PFSK-1 (cell line): ENCODE results near the gene CD300C.

Experiments used
- POLR2AphosphoS5 ChIP-seq: IDR thresholded peaks from 2 replicates; pipeline ENCODE4 v1.6.1; 2012; ENCODE audit warnings: low read depth, mild to moderate bottlenecking, control low read depth, low read length, moderate library complexity
- REST ChIP-seq, 2 experiments: IDR thresholded peaks; 2 replicates each; pipeline versions ENCODE4 v1.6.1 to v1.8.0; 2011 to 2012; ENCODE audit warnings: low read depth in 2 of 2, low read length in 2 of 2, control low read depth in 1 of 2, inconsistent platforms in 1 of 2, mild to moderate bottlenecking in 1 of 2, moderate library complexity in 1 of 2; ENCODE audit not compliant: insufficient read depth in 1 of 2
- SIN3A ChIP-seq: IDR thresholded peaks from 2 replicates; pipeline ENCODE4 v1.6.1; 2012; ENCODE audit warnings: mild to moderate bottlenecking, low read length, moderate library complexity, borderline replicate concordance; ENCODE audit not compliant: insufficient read depth
- TAF1 ChIP-seq: IDR thresholded peaks from 2 replicates; pipeline ENCODE4 v1.6.1; 2012; ENCODE audit warnings: low read length, control low read depth, borderline replicate concordance; ENCODE audit not compliant: insufficient read depth

- TF ChIP-seq REST (IDR thresholded peaks at IDR 0.05; ENCODE audit: insufficient read depth in 1 of 2, low read depth in 2 of 2, low read length in 2 of 2): no peak
- TF ChIP-seq POLR2AphosphoS5: no peak
- no peak for TF ChIP-seq TAF1
- no peak for TF ChIP-seq SIN3A
Measured at GRCh38 chr17:74595037-74595750, 49.3 kb upstream of the CD300C start.
